ENCODE measurements around the gene FKBP6.
"Not testable (repeated sequence)": the region's sequence is repeated elsewhere in the genome, so short reads cannot be mapped to it uniquely, and the experiment has no call there.

DNA sequence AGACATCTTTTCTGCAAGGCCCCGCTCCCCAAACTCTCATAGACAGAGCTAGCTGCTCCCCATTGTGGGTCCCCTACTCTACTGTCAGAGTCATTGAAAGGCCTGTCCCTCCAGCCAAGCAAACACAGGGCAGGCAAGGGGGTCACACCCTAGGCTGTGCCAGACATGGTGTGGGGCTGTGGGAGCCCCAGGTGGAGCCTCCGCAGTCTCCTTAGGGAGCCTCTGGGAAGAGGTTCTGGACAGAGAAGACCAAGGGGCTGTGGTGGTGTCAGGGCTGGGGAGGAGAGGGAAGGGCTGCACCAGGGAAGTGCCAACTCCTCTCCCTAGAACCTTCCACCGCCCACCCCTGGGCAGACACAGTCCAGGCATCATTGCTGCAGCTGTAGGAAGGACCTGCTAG is 76.9 kb downstream of the FKBP6 start:
- TF ChIP-seq YY1 (IDR thresholded peaks at IDR 0.05; ENCODE audit: insufficient read depth, insufficient read length); ZNF274 (IDR thresholded peaks at IDR 0.05; ENCODE audit: low read depth, low read length): not testable (repeated sequence)
